DND-41 (cell line): ENCODE results near the gene PLCG1.

Source experiments
- ATAC-seq: fragments of 200-7000 bp; cut with Tn5 transposase; 3 replicates; pipeline ENCODE4 v1.9.1; 2021; ENCODE audit warnings: low read depth; ENCODE audit not compliant: insufficient read depth
- DNase-seq: peaks from one replicate; pipeline ENCODE4 v3.0.0-alpha.2; 2020
- H2AFZ ChIP-seq: 2 replicates; pipeline ENCODE4 v1.6.0; 2012; ENCODE audit warnings: low read depth, low read length
- H3K27ac ChIP-seq: 2 replicates; pipeline ENCODE4 v1.5.1; 2012; ENCODE audit warnings: low read length, inconsistent platforms
- H3K27me3 ChIP-seq: fragments of 200-600 bp; sonication (generic); 2 replicates; pipeline ENCODE4 v1.6.0; 2012; ENCODE audit warnings: low read length, mild to moderate bottlenecking, inconsistent platforms; ENCODE audit not compliant: insufficient read depth, poor library complexity
- H3K36me3 ChIP-seq: 2 replicates; pipeline ENCODE4 v1.5.1; 2012; ENCODE audit warnings: low read length, inconsistent platforms; ENCODE audit not compliant: insufficient read depth
- H3K4me1 ChIP-seq: 2 replicates; pipeline ENCODE4 v1.5.1; 2012; ENCODE audit warnings: mild to moderate bottlenecking, low read length; ENCODE audit not compliant: insufficient read depth
- H3K4me2 ChIP-seq: 2 replicates; pipeline ENCODE4 v1.6.0; 2012; ENCODE audit warnings: mild to moderate bottlenecking, moderate library complexity, low read length, inconsistent platforms; ENCODE audit not compliant: insufficient read depth
- H3K4me3 ChIP-seq, 2 experiments: fragments of 200-600 bp in 1 of 2; shearing (Covaris generic) in 1 of 2; 2 replicates each; pipeline ENCODE4 v1.5.1; 2012 to 2016; ENCODE audit warnings: inconsistent platforms in 2 of 2, low read length in 2 of 2, mild to moderate bottlenecking in 2 of 2, low read depth in 1 of 2, moderate library complexity in 1 of 2
- H3K79me2 ChIP-seq: 2 replicates; pipeline ENCODE4 v1.6.0; 2012; ENCODE audit warnings: low read length, inconsistent platforms; ENCODE audit not compliant: insufficient read depth
- H3K9ac ChIP-seq: 2 replicates; pipeline ENCODE4 v1.6.0; 2012; ENCODE audit warnings: low read depth, mild to moderate bottlenecking, inconsistent platforms, low read length, moderate library complexity
- H3K9me3 ChIP-seq: 2 replicates; pipeline ENCODE4 v1.5.1; 2012; ENCODE audit warnings: low read length, moderate library complexity, mild to moderate bottlenecking, inconsistent platforms; ENCODE audit not compliant: insufficient read depth, severe bottlenecking
- H4K20me1 ChIP-seq: 2 replicates; pipeline ENCODE4 v1.6.0; 2012; ENCODE audit warnings: low read length; ENCODE audit not compliant: insufficient read depth
- CTCF ChIP-seq: IDR thresholded peaks from 2 replicates; pipeline ENCODE4 v1.5.1; 2012; ENCODE audit warnings: borderline replicate concordance, low read length, moderate library complexity, mild to moderate bottlenecking; ENCODE audit not compliant: poor library complexity, severe bottlenecking; ENCODE audit errors: extremely low read depth
- EZH2 ChIP-seq: IDR thresholded peaks from 3 replicates; pipeline ENCODE4 v1.6.1; 2012; ENCODE audit warnings: borderline replicate concordance, low read depth, mild to moderate bottlenecking, moderate library complexity, low read length, inconsistent platforms; ENCODE audit not compliant: severe bottlenecking

Gene PLCG1

GRCh38 chr20:41167481-41168253, 30.3 kb downstream of the PLCG1 start:
- DNase-seq (no peak), ATAC-seq (peak; percentile 3; the same call in 1 of the 3 replicates)
- H2AFZ ChIP-seq: no peak overlapping the region
- TF ChIP-seq CTCF: no peak
- no peak for TF ChIP-seq EZH2
- no peaks in the 10 kb centered on the region for H3K4me1 ChIP-seq
- peaks cover 89% of the 10 kb centered on the region for H4K20me1 ChIP-seq
- H3K27ac ChIP-seq: no peak overlapping the region
- no peaks in the 10 kb centered on the region for H3K9me3 ChIP-seq
- H3K36me3 ChIP-seq: peaks cover 99% of the 10 kb centered on the region
- H3K4me2 ChIP-seq: no peak overlapping the region
- no peak overlapping the region for H3K4me3 ChIP-seq
- no peaks in the 10 kb centered on the region for H3K27me3 ChIP-seq
- no peak overlapping the region for H3K9ac ChIP-seq
- no peaks in the 10 kb centered on the region; the same call in 1 of the 2 replicates for H3K79me2 ChIP-seq

GRCh38 chr20:41168281-41169161, 31.2 kb downstream of the PLCG1 start:
- ATAC-seq (no peak), DNase-seq (no peak)
- Histone ChIP-seq H3K79me2 (no peaks in the 10 kb centered on the region; the same call in 1 of the 2 replicates), H3K4me2 (no peak overlapping the region), H4K20me1 (peaks cover 87% of the 10 kb centered on the region), H3K27ac (no peak overlapping the region), H3K36me3 (peaks cover 99% of the 10 kb centered on the region), H3K9ac (no peak overlapping the region), H3K4me3 (no peak overlapping the region), H3K27me3 (no peaks in the 10 kb centered on the region), H2AFZ (no peak overlapping the region), H3K4me1 (no peaks in the 10 kb centered on the region), H3K9me3 (no peaks in the 10 kb centered on the region)
- TF ChIP-seq CTCF: no peak
- no peak for TF ChIP-seq EZH2

GRCh38 chr20:41169162-41169690, 31.9 kb downstream of the PLCG1 start:
- H3K36me3 ChIP-seq: peaks cover 99% of the 10 kb centered on the region
- peaks cover 87% of the 10 kb centered on the region for H4K20me1 ChIP-seq
- no peak overlapping the region for H3K4me2 ChIP-seq
- no peak overlapping the region for H3K27ac ChIP-seq
- no peaks in the 10 kb centered on the region for H3K27me3 ChIP-seq
- ATAC-seq: no peak
- no peak for DNase-seq
- no peaks in the 10 kb centered on the region for H3K9me3 ChIP-seq
- no peaks in the 10 kb centered on the region; the same call in 1 of the 2 replicates for H3K79me2 ChIP-seq
- H3K4me3 ChIP-seq: no peak overlapping the region
- no peak overlapping the region for H3K9ac ChIP-seq
- no peak overlapping the region for H2AFZ ChIP-seq
- TF ChIP-seq EZH2: no peak
- no peaks in the 10 kb centered on the region for H3K4me1 ChIP-seq
